PC-3 (cell line): ENCODE results near the gene AHNAK.

ENCODE experiments used
- CTCF ChIP-seq: fragments of 300-600 bp; sonication (generic); conservative IDR thresholded peaks from 2 replicates; pipeline ENCODE4 v1.5.1; 2017; ENCODE audit warnings: antibody characterized with exemption, low read depth, mild to moderate bottlenecking, low read length
- EZH2 ChIP-seq: fragments of 300-600 bp; sonication (generic); IDR thresholded peaks from one replicate; pipeline ENCODE4 v1.6.1; 2017; ENCODE audit warnings: antibody characterized with exemption, mild to moderate bottlenecking, low read length; ENCODE audit not compliant: unreplicated experiment
- EZH2phosphoT487 ChIP-seq: fragments of 300-600 bp; sonication (generic); IDR thresholded peaks from 2 replicates; pipeline ENCODE4 v1.6.1; 2018; ENCODE audit warnings: mild to moderate bottlenecking, antibody characterized with exemption, low read length, borderline replicate concordance

- TF ChIP-seq CTCF (no peak), EZH2 (no peak), EZH2phosphoT487 (no peak)
These were observed 84.1 kb downstream of the AHNAK start for GRCh38 chr11:62462508-62462892.
